ENCODE results near the gene PNMA6A. TPM values are rescaled to one million over a fixed set of nuclear protein-coding genes. Genes with fewer than 3 reads are reported as not detected.

The PNMA6A gene
- total RNA-seq (2022; extraction: Qiagen RNA extraction; ENCODE audit: low read depth): 3.1 to 5.0 TPM (median 4.8 TPM) in 5 replicates

GRCh38 chrX:153071909-153072583 lies at the start of gene PNMA6A:
Gene PNMA6A, plus strand, starts transcription at chrX:153072454. Its CDS starts 609 bp downstream, at chrX:153073063.

DNA sequence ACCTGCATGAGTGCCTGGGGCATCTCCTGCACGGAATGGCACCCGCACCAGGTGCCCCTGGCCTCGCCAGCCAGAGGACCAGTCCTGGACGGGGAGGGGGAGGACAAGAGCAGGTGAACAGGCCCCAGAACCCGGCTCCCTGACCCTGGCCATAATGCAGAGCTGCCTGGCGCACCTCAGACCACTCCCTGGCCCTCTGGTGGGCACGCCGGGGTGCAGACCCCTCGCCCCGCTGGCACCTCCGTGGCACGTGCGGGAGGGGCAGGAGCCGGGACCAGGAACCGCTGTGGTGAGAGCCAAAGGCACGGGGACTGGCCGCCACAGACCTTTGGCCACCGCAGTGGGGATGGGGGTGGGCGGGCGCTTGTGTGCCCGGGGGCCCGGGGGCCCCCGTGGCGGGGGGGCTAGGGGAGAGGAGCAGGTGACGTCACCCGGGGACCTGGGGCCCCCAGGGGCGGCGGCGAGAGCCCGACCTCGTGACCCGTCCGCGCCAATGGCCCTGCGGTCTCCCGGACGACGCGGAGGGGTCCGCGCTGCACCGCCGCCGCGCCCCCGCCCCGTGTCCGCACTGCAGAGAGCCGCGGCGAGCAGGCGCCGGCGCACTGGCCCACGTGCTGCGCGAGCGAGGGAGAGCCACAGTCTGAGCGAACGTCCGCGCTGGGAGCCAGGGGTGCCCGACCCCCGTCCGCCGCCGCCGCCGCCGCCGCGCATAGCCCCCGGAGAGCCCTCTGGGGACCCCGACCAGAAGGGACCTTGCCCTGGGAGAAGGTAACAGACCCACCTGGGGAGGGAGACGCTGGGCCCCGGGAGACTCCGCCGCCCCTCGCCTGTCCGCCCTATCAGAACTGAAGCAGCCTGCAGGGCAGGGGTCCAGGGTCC lies 16.1 kb upstream of the PNMA6A start, which contains the start of gene PNMA3:
PNMA3 (plus strand) TSS at position 600 of the 879 bp plus-strand sequence. CDS start 586 bp downstream, outside the sequence.

Other genes starting within 250 kb of the PNMA6A start
- 67.3 to 86.2 TPM (median 72.3 TPM) in 5 replicates for gene CETN2, start 241.7 kb upstream of the PNMA6A start, total RNA-seq (2022; extraction: Qiagen RNA extraction; ENCODE audit: low read depth)
- gene NSDHL, start 241.4 kb upstream of the PNMA6A start, total RNA-seq (2022; extraction: Qiagen RNA extraction; ENCODE audit: low read depth): 40.6 to 47.6 TPM (median 44.0 TPM) in 5 replicates
- 5.8 to 7.5 TPM (median 6.8 TPM) in 5 replicates for gene ZNF185, start 174.4 kb upstream of the PNMA6A start, total RNA-seq (2022; extraction: Qiagen RNA extraction; ENCODE audit: low read depth)
- gene PNMA5, start 78.3 kb upstream of the PNMA6A start, total RNA-seq (2022; extraction: Qiagen RNA extraction; ENCODE audit: low read depth): not detected in 5 replicates
- 0.17 to 0.25 TPM (median 0.21 TPM) in 5 replicates for gene PNMA3, start 16.0 kb upstream of the PNMA6A start, total RNA-seq (2022; extraction: Qiagen RNA extraction; ENCODE audit: low read depth)
- gene MAGEA1, start 106.8 kb downstream of the PNMA6A start, total RNA-seq (2022; extraction: Qiagen RNA extraction; ENCODE audit: low read depth): 0.08 to 0.17 TPM (median 0.14 TPM) in 5 replicates
- not detected in 5 replicates for gene PNMA6F, start 249.3 kb downstream of the PNMA6A start, total RNA-seq (2022; extraction: Qiagen RNA extraction; ENCODE audit: low read depth)

All from A549 treated with CpdA at 1 μM for 4 hours (cell line).